ENCODE data around the gene CACNA1G. TPM values are rescaled to one million over a fixed set of nuclear protein-coding genes. Genes with fewer than 3 reads are reported as not detected.

CACNA1G gene
- total and polyA plus RNA-seq, 4 donors: under 0.01 to 0.14 (median 0.01) TPM; not detected in 1

DNA sequence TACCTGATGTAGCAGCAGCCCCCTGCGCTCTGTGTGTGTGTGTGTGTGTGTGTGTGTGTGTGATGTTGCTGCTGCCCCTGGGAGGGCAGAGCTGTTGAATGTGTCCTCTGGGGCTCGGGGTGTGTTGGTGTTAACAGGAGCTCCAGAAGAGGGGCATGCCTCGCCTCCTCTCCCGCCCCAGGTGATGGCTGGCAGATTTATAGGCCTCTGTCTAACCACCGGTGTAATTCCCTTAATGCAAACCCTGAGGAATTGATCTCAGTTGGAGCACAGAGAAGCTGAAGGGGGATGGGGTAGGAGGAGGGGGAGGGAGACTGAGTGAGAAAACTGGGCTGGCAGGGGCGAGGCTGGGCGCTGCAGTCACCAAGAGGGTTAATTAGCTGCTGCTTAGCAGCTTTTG lies 10.0 kb downstream of the CACNA1G start:
- DNase-seq (ENCODE audit: low spot score): no peak

DNA sequence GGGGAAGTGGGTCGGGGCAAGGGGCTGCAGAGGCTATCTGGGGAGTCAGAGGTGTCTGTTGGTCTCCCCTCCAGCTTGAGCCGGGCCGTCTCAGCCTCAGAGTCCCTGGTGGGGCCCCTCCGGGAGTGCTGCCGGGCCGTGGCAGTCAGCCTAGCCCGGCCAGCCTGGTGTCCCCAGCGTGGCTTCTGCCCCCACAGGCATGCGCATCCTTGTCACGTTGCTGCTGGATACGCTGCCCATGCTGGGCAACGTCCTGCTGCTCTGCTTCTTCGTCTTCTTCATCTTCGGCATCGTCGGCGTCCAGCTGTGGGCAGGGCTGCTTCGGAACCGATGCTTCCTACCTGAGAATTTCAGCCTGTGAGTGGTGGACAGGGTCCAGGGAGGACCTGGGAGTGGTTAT lies 11.2 kb downstream of the CACNA1G start:
- 83% methylated on average over 19 of the region's 19 CpGs for WGBS

More for the DNA sequence above, 10.0 kb downstream of the CACNA1G start:
- H3K4me1 ChIP-seq (ENCODE audit: control insufficient read depth in 4 of 4, insufficient read depth in 4 of 4, low read length in 3 of 4): no peaks in the 10 kb centered on the region
- WGBS: 85% methylated on average over 7 of the region's 7 CpGs
- H3K4me3 ChIP-seq (ENCODE audit: low read depth in 1 of 3, low read length in 3 of 3): no peak overlapping the region
- no peaks in the 10 kb centered on the region for H3K9me3 ChIP-seq (ENCODE audit: control insufficient read depth in 4 of 4, low read length in 3 of 4)
- H3K36me3 ChIP-seq (ENCODE audit: control insufficient read depth in 4 of 4, insufficient read depth in 3 of 4, low read depth in 1 of 4, low read length in 3 of 4): no peaks in the 10 kb centered on the region
- no peak overlapping the region for H3K9ac ChIP-seq (ENCODE audit: low read depth in 1 of 2, low read length in 2 of 2)
- H3K27ac ChIP-seq (ENCODE audit: low read depth in 1 of 2, low read length in 2 of 2): no peak overlapping the region
- TF ChIP-seq RAD21 (IDR thresholded peaks at IDR 0.05) (no peak), GABPA (IDR thresholded peaks at IDR 0.05 in 1 of 2, conservative IDR thresholded peaks at IDR 0.05 in 1 of 2) (no peak), EGR1 (IDR thresholded peaks at IDR 0.05; ENCODE audit: low read depth in 2 of 2) (no peak), JUND (IDR thresholded peaks at IDR 0.05) (no peak), FOXA2 (IDR thresholded peaks at IDR 0.05) (no peak), YY1 (IDR thresholded peaks at IDR 0.05) (no peak)
- TF ChIP-seq, protein P1, sequence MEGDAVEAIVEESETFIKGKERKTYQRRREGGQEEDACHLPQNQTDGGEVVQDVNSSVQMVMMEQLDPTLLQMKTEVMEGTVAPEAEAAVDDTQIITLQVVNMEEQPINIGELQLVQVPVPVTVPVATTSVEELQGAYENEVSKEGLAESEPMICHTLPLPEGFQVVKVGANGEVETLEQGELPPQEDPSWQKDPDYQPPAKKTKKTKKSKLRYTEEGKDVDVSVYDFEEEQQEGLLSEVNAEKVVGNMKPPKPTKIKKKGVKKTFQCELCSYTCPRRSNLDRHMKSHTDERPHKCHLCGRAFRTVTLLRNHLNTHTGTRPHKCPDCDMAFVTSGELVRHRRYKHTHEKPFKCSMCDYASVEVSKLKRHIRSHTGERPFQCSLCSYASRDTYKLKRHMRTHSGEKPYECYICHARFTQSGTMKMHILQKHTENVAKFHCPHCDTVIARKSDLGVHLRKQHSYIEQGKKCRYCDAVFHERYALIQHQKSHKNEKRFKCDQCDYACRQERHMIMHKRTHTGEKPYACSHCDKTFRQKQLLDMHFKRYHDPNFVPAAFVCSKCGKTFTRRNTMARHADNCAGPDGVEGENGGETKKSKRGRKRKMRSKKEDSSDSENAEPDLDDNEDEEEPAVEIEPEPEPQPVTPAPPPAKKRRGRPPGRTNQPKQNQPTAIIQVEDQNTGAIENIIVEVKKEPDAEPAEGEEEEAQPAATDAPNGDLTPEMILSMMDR (IDR thresholded peaks at IDR 0.05; ENCODE audit: low read depth, low read length, missing input control): no peak
- TF ChIP-seq, protein P2, sequence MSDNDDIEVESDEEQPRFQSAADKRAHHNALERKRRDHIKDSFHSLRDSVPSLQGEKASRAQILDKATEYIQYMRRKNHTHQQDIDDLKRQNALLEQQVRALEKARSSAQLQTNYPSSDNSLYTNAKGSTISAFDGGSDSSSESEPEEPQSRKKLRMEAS (IDR thresholded peaks at IDR 0.05): no peak
- H3K27me3 ChIP-seq (ENCODE audit: control insufficient read depth in 4 of 4, insufficient read depth in 4 of 4, low read length in 3 of 4): peaks cover 0 to 2% (median 0%) of the 10 kb centered on the region in 4 donors

More for the DNA sequence above, 11.2 kb downstream of the CACNA1G start:
- no peaks in the 10 kb centered on the region for H3K27me3 ChIP-seq (ENCODE audit: control insufficient read depth in 4 of 4, insufficient read depth in 4 of 4, low read length in 3 of 4)
- H3K4me1 ChIP-seq (ENCODE audit: control insufficient read depth in 4 of 4, insufficient read depth in 4 of 4, low read length in 3 of 4): no peaks in the 10 kb centered on the region
- no peak for DNase-seq (ENCODE audit: low spot score)
- H3K9me3 ChIP-seq (ENCODE audit: control insufficient read depth in 4 of 4, low read length in 3 of 4): no peaks in the 10 kb centered on the region
- no peak overlapping the region for H3K9ac ChIP-seq (ENCODE audit: low read depth in 1 of 2, low read length in 2 of 2)
- TF ChIP-seq, protein P3, sequence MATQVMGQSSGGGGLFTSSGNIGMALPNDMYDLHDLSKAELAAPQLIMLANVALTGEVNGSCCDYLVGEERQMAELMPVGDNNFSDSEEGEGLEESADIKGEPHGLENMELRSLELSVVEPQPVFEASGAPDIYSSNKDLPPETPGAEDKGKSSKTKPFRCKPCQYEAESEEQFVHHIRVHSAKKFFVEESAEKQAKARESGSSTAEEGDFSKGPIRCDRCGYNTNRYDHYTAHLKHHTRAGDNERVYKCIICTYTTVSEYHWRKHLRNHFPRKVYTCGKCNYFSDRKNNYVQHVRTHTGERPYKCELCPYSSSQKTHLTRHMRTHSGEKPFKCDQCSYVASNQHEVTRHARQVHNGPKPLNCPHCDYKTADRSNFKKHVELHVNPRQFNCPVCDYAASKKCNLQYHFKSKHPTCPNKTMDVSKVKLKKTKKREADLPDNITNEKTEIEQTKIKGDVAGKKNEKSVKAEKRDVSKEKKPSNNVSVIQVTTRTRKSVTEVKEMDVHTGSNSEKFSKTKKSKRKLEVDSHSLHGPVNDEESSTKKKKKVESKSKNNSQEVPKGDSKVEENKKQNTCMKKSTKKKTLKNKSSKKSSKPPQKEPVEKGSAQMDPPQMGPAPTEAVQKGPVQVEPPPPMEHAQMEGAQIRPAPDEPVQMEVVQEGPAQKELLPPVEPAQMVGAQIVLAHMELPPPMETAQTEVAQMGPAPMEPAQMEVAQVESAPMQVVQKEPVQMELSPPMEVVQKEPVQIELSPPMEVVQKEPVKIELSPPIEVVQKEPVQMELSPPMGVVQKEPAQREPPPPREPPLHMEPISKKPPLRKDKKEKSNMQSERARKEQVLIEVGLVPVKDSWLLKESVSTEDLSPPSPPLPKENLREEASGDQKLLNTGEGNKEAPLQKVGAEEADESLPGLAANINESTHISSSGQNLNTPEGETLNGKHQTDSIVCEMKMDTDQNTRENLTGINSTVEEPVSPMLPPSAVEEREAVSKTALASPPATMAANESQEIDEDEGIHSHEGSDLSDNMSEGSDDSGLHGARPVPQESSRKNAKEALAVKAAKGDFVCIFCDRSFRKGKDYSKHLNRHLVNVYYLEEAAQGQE (IDR thresholded peaks at IDR 0.05): no peak
- TF ChIP-seq TAF1 (conservative IDR thresholded peaks at IDR 0.05) (no peak), RXRA (IDR thresholded peaks at IDR 0.05) (no peak), SP1 (IDR thresholded peaks at IDR 0.05) (no peak), HNF4G (IDR thresholded peaks at IDR 0.05) (no peak), EGR1 (IDR thresholded peaks at IDR 0.05; ENCODE audit: low read depth in 2 of 2) (no peak)
- TF ChIP-seq, protein P1 (IDR thresholded peaks at IDR 0.05; ENCODE audit: low read depth, low read length, missing input control): no peak
- TF ChIP-seq, protein P4, sequence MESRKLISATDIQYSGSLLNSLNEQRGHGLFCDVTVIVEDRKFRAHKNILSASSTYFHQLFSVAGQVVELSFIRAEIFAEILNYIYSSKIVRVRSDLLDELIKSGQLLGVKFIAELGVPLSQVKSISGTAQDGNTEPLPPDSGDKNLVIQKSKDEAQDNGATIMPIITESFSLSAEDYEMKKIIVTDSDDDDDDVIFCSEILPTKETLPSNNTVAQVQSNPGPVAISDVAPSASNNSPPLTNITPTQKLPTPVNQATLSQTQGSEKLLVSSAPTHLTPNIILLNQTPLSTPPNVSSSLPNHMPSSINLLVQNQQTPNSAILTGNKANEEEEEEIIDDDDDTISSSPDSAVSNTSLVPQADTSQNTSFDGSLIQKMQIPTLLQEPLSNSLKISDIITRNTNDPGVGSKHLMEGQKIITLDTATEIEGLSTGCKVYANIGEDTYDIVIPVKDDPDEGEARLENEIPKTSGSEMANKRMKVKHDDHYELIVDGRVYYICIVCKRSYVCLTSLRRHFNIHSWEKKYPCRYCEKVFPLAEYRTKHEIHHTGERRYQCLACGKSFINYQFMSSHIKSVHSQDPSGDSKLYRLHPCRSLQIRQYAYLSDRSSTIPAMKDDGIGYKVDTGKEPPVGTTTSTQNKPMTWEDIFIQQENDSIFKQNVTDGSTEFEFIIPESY (IDR thresholded peaks at IDR 0.05): no peak
- TF ChIP-seq, protein P2 (IDR thresholded peaks at IDR 0.05): no peak
- H3K27ac ChIP-seq (ENCODE audit: low read depth in 1 of 2, low read length in 2 of 2): no peak overlapping the region
- no peaks in the 10 kb centered on the region for H3K36me3 ChIP-seq (ENCODE audit: control insufficient read depth in 4 of 4, insufficient read depth in 3 of 4, low read depth in 1 of 4, low read length in 3 of 4)
- no peak overlapping the region for H3K4me3 ChIP-seq (ENCODE audit: low read depth in 1 of 3, low read length in 3 of 3)

Data from liver (tissue), 9 donors.